ENCODE data around the gene RAB38. TPM values are rescaled to one million over a fixed set of nuclear protein-coding genes. Genes with fewer than 3 reads are reported as not detected.

Gene RAB38
- under 1 TPM in 1 of 6 donors, not detected in 5; 0.20 TPM for polyA plus RNA-seq (ENCODE audit: low read depth in 6 of 6)

GRCh38 chr11:88174709-88175568, at the start of gene RAB38:
Gene RAB38 (minus strand): TSS chr11:88175443. CDS start chr11:88175384, 59 bp downstream.
- ATAC-seq (ENCODE audit: low read depth in 2 of 2): peak; percentile 28 to 40
- no peak for DNase-seq
- Mint-ChIP-seq H3K36me3 (no peaks in the 10 kb centered on the region), H3K4me1 (peaks cover 0 to 17% (median 4%) of the 10 kb centered on the region in 3 donors), H3K27ac (peak within 1 kb of the TSS in 3 of 6 donors; percentile 44 to 47 (median 44)), H3K9me3 (no peaks in the 10 kb centered on the region), H3K4me3 (peak within 1 kb of the TSS in 7 of 8 donors; percentile 42 to 80 (median 74)), H3K27me3 (peaks cover 0 to 15% (median 13%) of the 10 kb centered on the region in 3 donors)

DNA sequence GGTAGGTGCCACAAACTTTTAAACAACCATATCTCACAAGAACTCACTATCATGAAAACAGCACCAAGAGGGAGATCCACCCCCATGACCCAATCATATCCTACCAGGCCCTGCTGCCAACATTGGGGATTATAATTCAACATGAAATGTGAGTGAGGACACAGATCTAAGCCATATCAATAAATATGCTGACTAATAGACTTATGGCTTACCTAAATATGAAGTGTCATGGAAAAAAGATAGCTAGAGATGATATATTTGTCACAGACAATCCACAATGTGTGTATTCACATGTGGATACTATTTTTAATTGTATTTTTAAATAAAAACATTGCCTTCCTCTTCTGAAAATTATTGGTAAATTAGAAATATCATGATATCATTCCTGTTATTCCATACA, 38.2 kb upstream of the RAB38 start:
- no peaks in the 10 kb centered on the region for H3K36me3 Mint-ChIP-seq
- no peak overlapping the region for H3K27ac Mint-ChIP-seq
- ATAC-seq (ENCODE audit: low read depth in 2 of 2) (no peak), DNase-seq (no peak)
- H3K4me1 Mint-ChIP-seq: no peaks in the 10 kb centered on the region
- H3K9me3 Mint-ChIP-seq: peaks cover 0 to 5% (median 0%) of the 10 kb centered on the region in 7 donors
- no peak overlapping the region for H3K4me3 Mint-ChIP-seq
- H3K27me3 Mint-ChIP-seq: no peaks in the 10 kb centered on the region

DNA sequence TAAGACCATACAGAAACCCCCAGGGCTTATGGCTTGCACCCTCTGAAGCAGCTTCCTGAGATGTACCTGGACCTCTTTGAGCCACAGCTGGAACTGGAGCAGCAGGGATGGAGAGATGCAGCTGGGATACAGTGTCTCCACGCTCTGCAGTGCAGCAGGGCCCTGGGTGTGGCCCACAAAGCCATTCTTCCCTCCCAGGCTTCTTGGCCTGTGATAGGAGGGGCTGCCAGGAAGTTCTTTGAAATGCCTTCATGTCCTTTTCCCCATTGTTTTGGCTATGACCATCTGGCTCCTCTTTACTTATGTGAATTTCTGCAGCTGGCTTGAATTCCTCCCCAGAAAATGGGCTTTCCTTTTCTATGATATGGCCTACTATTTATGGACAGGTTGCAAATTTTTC, 37.1 kb upstream of the RAB38 start:
- DNase-seq (no peak), ATAC-seq (ENCODE audit: low read depth in 2 of 2) (no peak)
- Mint-ChIP-seq H3K4me1 (no peaks in the 10 kb centered on the region), H3K36me3 (no peaks in the 10 kb centered on the region), H3K4me3 (no peak overlapping the region), H3K27ac (no peak overlapping the region), H3K9me3 (peaks cover 0 to 5% (median 0%) of the 10 kb centered on the region in 7 donors), H3K27me3 (no peaks in the 10 kb centered on the region)

DNA sequence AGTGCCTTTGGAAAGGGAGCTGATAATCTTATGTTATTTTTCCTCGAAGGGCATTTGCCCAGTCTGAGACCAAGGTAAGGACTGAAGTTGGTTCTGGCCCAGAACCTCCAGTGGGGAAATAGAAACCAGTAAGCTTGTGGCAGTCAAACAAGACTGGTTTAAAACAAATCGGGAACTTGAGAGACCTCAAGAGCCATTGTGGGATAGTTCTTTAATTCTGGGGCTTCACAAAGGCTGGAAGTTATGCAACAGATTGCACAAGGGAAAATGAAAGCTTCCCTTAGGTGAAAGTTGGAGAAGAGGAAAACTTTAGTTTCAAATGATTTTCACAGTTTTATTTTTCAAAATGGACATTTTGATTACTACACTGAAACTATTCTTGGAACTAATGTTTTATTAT, 33.5 kb upstream of the RAB38 start:
- Mint-ChIP-seq H3K4me1 (no peaks in the 10 kb centered on the region), H3K4me3 (no peak overlapping the region), H3K9me3 (peaks cover 0 to 5% (median 0%) of the 10 kb centered on the region in 7 donors), H3K36me3 (no peaks in the 10 kb centered on the region), H3K27me3 (no peaks in the 10 kb centered on the region), H3K27ac (no peak overlapping the region)
- no peak for DNase-seq
- ATAC-seq (ENCODE audit: low read depth in 2 of 2): no peak

DNA sequence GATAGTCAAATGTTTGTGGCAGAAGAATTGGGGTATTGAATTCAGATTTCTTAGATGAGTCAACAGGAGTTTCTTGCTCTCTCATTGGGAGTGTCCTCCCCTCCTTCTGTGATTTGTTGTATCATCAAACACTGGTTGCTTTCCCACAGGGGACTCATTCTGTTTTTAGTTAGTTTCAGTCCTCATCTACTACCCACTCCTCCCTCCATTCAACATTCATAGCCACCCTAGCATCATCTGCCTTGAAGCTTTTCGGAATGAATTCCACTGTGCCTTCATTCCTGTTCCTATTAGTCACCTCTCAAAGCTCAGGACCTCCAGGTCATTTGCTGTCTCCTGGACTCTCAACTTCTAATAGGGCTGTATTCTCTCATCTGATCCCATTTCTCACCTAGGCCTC, 31.5 kb upstream of the RAB38 start:
- ATAC-seq (ENCODE audit: low read depth in 2 of 2) (no peak), DNase-seq (no peak)
- no peak overlapping the region for H3K27ac Mint-ChIP-seq
- no peaks in the 10 kb centered on the region for H3K4me1 Mint-ChIP-seq
- no peaks in the 10 kb centered on the region for H3K36me3 Mint-ChIP-seq
- H3K27me3 Mint-ChIP-seq: no peaks in the 10 kb centered on the region
- H3K9me3 Mint-ChIP-seq: no peaks in the 10 kb centered on the region
- H3K4me3 Mint-ChIP-seq: no peak overlapping the region

GRCh38 chr11:88204353-88204752, 29.1 kb upstream of the RAB38 start:
- no peaks in the 10 kb centered on the region for H3K4me1 Mint-ChIP-seq
- H3K4me3 Mint-ChIP-seq: no peak overlapping the region
- peaks cover 0 to 4% (median 0%) of the 10 kb centered on the region in 7 donors for H3K9me3 Mint-ChIP-seq
- no peak overlapping the region for H3K27ac Mint-ChIP-seq
- H3K36me3 Mint-ChIP-seq: no peaks in the 10 kb centered on the region
- DNase-seq (no peak), ATAC-seq (ENCODE audit: low read depth in 2 of 2) (no peak)
- no peaks in the 10 kb centered on the region for H3K27me3 Mint-ChIP-seq

DNA sequence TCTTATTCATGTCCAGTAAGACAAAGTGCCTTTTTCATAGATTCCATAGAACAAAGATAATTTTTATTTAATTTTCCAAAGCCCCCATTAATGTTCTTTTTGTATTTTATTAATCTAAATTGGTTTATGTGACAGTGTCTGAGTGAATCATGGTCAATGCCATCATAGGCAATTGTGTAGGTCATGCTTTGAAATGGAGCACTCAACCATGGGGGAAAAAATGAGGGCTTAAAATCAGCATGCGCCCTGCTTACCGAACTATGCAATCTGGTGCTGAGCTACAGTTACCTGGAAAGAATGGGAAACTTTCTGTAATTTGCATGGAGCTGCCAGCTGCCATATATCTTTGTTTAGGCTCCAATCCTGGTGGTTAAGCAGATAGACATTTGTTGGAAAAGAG, 28.4 kb upstream of the RAB38 start:
- DNase-seq (no peak), ATAC-seq (ENCODE audit: low read depth in 2 of 2) (no peak)
- Mint-ChIP-seq H3K9me3 (peaks cover 0 to 4% (median 0%) of the 10 kb centered on the region in 7 donors), H3K4me3 (no peak overlapping the region), H3K4me1 (no peaks in the 10 kb centered on the region), H3K27ac (no peak overlapping the region), H3K36me3 (no peaks in the 10 kb centered on the region), H3K27me3 (no peaks in the 10 kb centered on the region)

- Mint-ChIP-seq H3K9me3 (peaks cover 0 to 10% (median 6%) of the 10 kb centered on the region in 7 donors), H3K27me3 (no peaks in the 10 kb centered on the region), H3K27ac (no peak overlapping the region), H3K4me3 (no peak overlapping the region), H3K36me3 (peaks cover 0 to 3% of the 10 kb centered on the region in 2 donors), H3K4me1 (no peaks in the 10 kb centered on the region)
- ATAC-seq (ENCODE audit: low read depth in 2 of 2) (no peak), DNase-seq (no peak)
Observed at GRCh38 chr11:88202498-88202897, 27.3 kb upstream of the RAB38 start.

GRCh38 chr11:88196393-88196792, 21.1 kb upstream of the RAB38 start:
- Mint-ChIP-seq H3K4me1 (no peaks in the 10 kb centered on the region), H3K4me3 (no peak overlapping the region), H3K27ac (no peak overlapping the region), H3K27me3 (no peaks in the 10 kb centered on the region), H3K36me3 (peaks cover 17 to 27% of the 10 kb centered on the region in 2 donors), H3K9me3 (peaks cover 14 to 37% (median 29%) of the 10 kb centered on the region in 7 donors)
- no peak for ATAC-seq (ENCODE audit: low read depth in 2 of 2)
- no peak for DNase-seq

GRCh38 chr11:88195908-88196307, 20.7 kb upstream of the RAB38 start:
- no peaks in the 10 kb centered on the region for H3K27me3 Mint-ChIP-seq
- peaks cover 17 to 27% of the 10 kb centered on the region in 2 donors for H3K36me3 Mint-ChIP-seq

DNA sequence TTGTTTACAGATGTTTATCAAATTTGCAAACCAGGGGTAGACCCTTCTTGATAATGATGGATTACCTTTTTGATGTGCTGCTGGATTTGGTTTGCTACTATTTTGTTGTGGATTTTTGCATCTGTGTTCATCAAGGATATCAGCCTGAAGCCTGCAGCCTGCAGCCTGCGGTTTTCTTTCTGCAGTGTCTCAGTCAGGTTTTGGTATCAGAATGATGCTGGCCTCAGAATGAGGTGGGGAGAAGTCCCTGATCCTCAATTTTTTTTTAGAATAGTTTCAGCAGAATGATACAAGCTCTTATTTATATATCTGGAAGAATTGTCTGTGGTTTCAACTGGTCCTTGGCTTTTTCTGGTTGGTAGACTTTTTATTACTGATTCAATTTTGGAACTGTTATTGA, 19.7 kb upstream of the RAB38 start:
- ATAC-seq (ENCODE audit: low read depth in 2 of 2): no peak
- Mint-ChIP-seq H3K36me3 (peaks cover 17 to 27% of the 10 kb centered on the region in 2 donors), H3K27ac (no peak overlapping the region), H3K9me3 (peaks cover 14 to 37% (median 29%) of the 10 kb centered on the region in 7 donors), H3K4me1 (no peaks in the 10 kb centered on the region), H3K27me3 (no peaks in the 10 kb centered on the region), H3K4me3 (no peak overlapping the region)
- DNase-seq: no peak

More at GRCh38 chr11:88195908-88196307, 20.7 kb upstream of the RAB38 start:
- Mint-ChIP-seq H3K4me3 (no peak overlapping the region), H3K27ac (no peak overlapping the region), H3K9me3 (peaks cover 14 to 37% (median 29%) of the 10 kb centered on the region in 7 donors), H3K4me1 (no peaks in the 10 kb centered on the region)
- no peak for ATAC-seq (ENCODE audit: low read depth in 2 of 2)
- no peak for DNase-seq

- H3K4me1 Mint-ChIP-seq: no peaks in the 10 kb centered on the region
- H3K27me3 Mint-ChIP-seq: no peaks in the 10 kb centered on the region
- H3K4me3 Mint-ChIP-seq: no peak overlapping the region
- H3K9me3 Mint-ChIP-seq: peaks cover 10 to 37% (median 29%) of the 10 kb centered on the region in 7 donors
- no peak for ATAC-seq (ENCODE audit: low read depth in 2 of 2)
- peaks cover 17 to 27% of the 10 kb centered on the region in 2 donors for H3K36me3 Mint-ChIP-seq
- H3K27ac Mint-ChIP-seq: no peak overlapping the region
- no peak for DNase-seq
Observed at GRCh38 chr11:88193278-88193677, 18.0 kb upstream of the RAB38 start.

GRCh38 chr11:88188932-88189253, 13.7 kb upstream of the RAB38 start:
- DNase-seq: no peak
- no peak for ATAC-seq (ENCODE audit: low read depth in 2 of 2)
- no peaks in the 10 kb centered on the region for H3K27me3 Mint-ChIP-seq

DNA sequence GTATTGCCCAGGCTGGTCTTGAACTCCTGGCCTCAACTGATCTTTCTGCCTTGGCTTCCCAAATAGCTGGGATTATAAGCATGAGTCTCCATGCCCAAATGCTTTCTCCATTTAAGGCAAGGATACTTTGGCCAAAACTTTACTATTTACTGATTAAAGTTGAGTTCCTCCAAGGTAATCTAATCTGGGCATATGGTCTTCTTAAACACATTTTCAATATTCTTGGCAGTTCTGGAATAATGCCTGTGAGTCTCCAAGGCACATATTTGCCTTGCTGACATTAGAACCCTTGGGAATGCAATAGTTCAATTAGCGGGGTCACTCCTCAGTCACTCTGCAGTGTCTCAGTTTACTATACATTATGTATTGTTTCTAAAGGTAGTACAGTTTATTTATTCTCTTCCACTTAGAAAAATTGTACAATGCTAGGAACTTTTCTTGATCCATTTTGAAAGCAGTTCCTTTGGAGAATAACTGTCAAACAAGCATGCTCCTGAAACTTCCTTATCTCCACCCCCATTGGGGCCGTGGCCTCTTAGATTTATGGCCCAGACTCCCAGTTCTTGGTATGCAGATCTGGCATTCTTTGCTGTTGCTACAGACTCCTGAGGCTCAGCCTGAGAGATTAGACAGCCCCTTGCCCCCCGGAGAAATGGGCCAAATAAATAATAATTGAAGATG, 13.1 kb upstream of the RAB38 start:
- no peaks in the 10 kb centered on the region for H3K4me1 Mint-ChIP-seq
- ATAC-seq (ENCODE audit: low read depth in 2 of 2): no peak
- peaks cover 6 to 8% of the 10 kb centered on the region in 2 donors for H3K36me3 Mint-ChIP-seq
- no peak overlapping the region for H3K4me3 Mint-ChIP-seq
- H3K27me3 Mint-ChIP-seq: no peaks in the 10 kb centered on the region
- H3K9me3 Mint-ChIP-seq: peaks cover 0 to 20% (median 3%) of the 10 kb centered on the region in 7 donors
- no peak for DNase-seq
- no peak overlapping the region for H3K27ac Mint-ChIP-seq

More at GRCh38 chr11:88188932-88189253, 13.7 kb upstream of the RAB38 start:
- Mint-ChIP-seq H3K9me3 (peaks cover 0 to 20% (median 3%) of the 10 kb centered on the region in 7 donors), H3K27ac (no peak overlapping the region), H3K4me1 (no peaks in the 10 kb centered on the region), H3K36me3 (peaks cover 6 to 8% of the 10 kb centered on the region in 2 donors), H3K4me3 (no peak overlapping the region)

Data from naive B cell (primary cell).